Gastrocnemius medialis (tissue), 4 donors: Measurements from ENCODE around the gene DEFB124. TPM values are rescaled to one million over a fixed set of nuclear protein-coding genes. Genes with fewer than 3 reads are reported as not detected.
"Not testable (repeated sequence)": the region's sequence is repeated elsewhere in the genome, so short reads cannot be mapped to it uniquely, and the experiment has no call there.

Source experiments
- ATAC-seq, 2 donors: fragments of 150-250 bp; one replicate each; pipeline ENCODE4 v1.9.1; 2016
- DNase-seq, 2 donors: peaks; one replicate each; pipeline ENCODE4 v3.0.0-alpha.2; 2019
- H3K27ac ChIP-seq, 4 donors: fragments of 200-600 bp; sonication (generic); 1 replicate in 1 of 4; 2 replicates in 3 of 4; pipeline ENCODE4 v1.5.1; 2016 to 2018; ENCODE audit warnings: mild to moderate bottlenecking in 2 of 4, moderate library complexity in 1 of 4
- H3K27me3 ChIP-seq, 3 donors: fragments of 200-600 bp; sonication (generic) in 2 of 3; 1 replicate in 1 of 3; 2 replicates in 2 of 3; pipeline versions ENCODE4 v1.5.1 to v1.6.0; 2016 to 2019; ENCODE audit warnings: mild to moderate bottlenecking in 1 of 3, moderate library complexity in 1 of 3
- H3K36me3 ChIP-seq, 2 donors: fragments of 200-600 bp; sonication (generic) in 1 of 2; one replicate each; pipeline ENCODE4 v1.5.1; 2017 to 2018
- H3K4me1 ChIP-seq, 2 donors: fragments of 200-600 bp; sonication (generic) in 1 of 2; one replicate each; pipeline ENCODE4 v1.5.1; 2016 to 2017; ENCODE audit warnings: mild to moderate bottlenecking in 2 of 2
- H3K4me3 ChIP-seq, 4 donors: fragments of 200-600 bp; sonication (generic) in 3 of 4; 1 replicate in 1 of 4; 2 replicates in 3 of 4; pipeline ENCODE4 v1.5.1; 2016 to 2019; ENCODE audit warnings: mild to moderate bottlenecking in 2 of 4
- H3K9me3 ChIP-seq, 3 donors: fragments of 200-600 bp; sonication (generic) in 2 of 3; 1 replicate in 1 of 3; 2 replicates in 2 of 3; pipeline ENCODE4 v1.5.1; 2016 to 2019
- CTCF ChIP-seq, 5 experiments: fragments of 450-650 bp in 3 of 5; fragments of 200-600 bp in 2 of 5; sonication (generic) in 2 of 5; IDR thresholded peaks in 4 of 5; conservative IDR thresholded peaks in 1 of 5; 1 replicate in 4 of 5; 2 replicates in 1 of 5; pipeline ENCODE4 v1.5.1; 2016 to 2019; ENCODE audit warnings: antibody characterized with exemption in 5 of 5, mild to moderate bottlenecking in 3 of 5, moderate library complexity in 3 of 5
- POLR2A ChIP-seq, 2 donors: fragments of 450-650 bp; IDR thresholded peaks; one replicate each; pipeline ENCODE4 v1.6.1; 2017; ENCODE audit warnings: antibody characterized with exemption in 2 of 2, mild to moderate bottlenecking in 2 of 2, moderate library complexity in 2 of 2
- in situ Hi-C, 4 donors: fragments of 200-750 bp; cut with MboI; loops; one replicate each; pipeline versions ENCODE4 v1.15.0 to v1.8.0; 2017; ENCODE audit warnings: low sequenced_read_pairs in 4 of 4
- intact Hi-C: fragments of 100-400 bp; cut with DNase I; formaldehyde crosslinking; loops from one replicate; pipeline ENCODE4 v1.15.1; 2023; ENCODE audit warnings: low total_unique reads
- total RNA-seq, 4 donors: library from RNA; depleted of rRNA; stranded (reverse); fragments of >200 nt; gene quantifications; one replicate each; pipeline versions ENCODE4 v1.1.0 to v1.2.3, GENCODE V29; 2016

Gene DEFB124
- not detected for total RNA-seq

GRCh38 chr20:31474758-31475427 lies at the start of gene DEFB124, which contains the start of gene REM1:
DEFB124 (minus strand) TSS chr20:31475127; CDS start chr20:31473013, 2,114 bp downstream.
REM1 (plus strand) TSS chr20:31475288; CDS start chr20:31476446, 1,158 bp downstream.
- in situ Hi-C loops = no loop called here
- Histone ChIP-seq H3K4me1 (peaks cover 0 to 11% of the 10 kb centered on the region in 2 donors), H3K9me3 (no peaks in the 10 kb centered on the region), H3K36me3 (no peaks in the 10 kb centered on the region), H3K27ac (peak within 1 kb of the TSS; percentile 63 to 75 (median 74)), H3K27me3 (peaks cover 18 to 27% (median 19%) of the 10 kb centered on the region in 3 donors), H3K4me3 (peak within 1 kb of the TSS; percentile 47 to 55 (median 50))
- no peak for ATAC-seq
- intact Hi-C loops = no loop called here
- TF ChIP-seq CTCF (IDR thresholded peaks at IDR 0.05 in 4 of 5, conservative IDR thresholded peaks at IDR 0.05 in 1 of 5) (no peak), POLR2A (IDR thresholded peaks at IDR 0.05) (no peak)
- DNase-seq = no peak

- peak overlapping the region; percentile 69 to 91 (median 84) for H3K27ac ChIP-seq
- intact Hi-C loops = loop anchor here (5.0 kb wide), 1 partner anchor 34 kb away; no protein-coding TSS in a partner anchor
- peaks cover 3 to 25% of the 10 kb centered on the region in 2 donors for H3K36me3 ChIP-seq
- no peaks in the 10 kb centered on the region for H3K27me3 ChIP-seq
- H3K9me3 ChIP-seq = no peaks in the 10 kb centered on the region
- no peak for ATAC-seq
- TF ChIP-seq POLR2A (IDR thresholded peaks at IDR 0.05) = no peak
- no peak for TF ChIP-seq CTCF (IDR thresholded peaks at IDR 0.05 in 4 of 5, conservative IDR thresholded peaks at IDR 0.05 in 1 of 5)
- no peak for DNase-seq
- no peak overlapping the region for H3K4me3 ChIP-seq
- H3K4me1 ChIP-seq = peaks cover 9 to 21% of the 10 kb centered on the region in 2 donors
- in situ Hi-C loops = no loop called here
Observed at GRCh38 chr20:31523361-31524283, 48.7 kb upstream of the DEFB124 start.

- Histone ChIP-seq H3K36me3 (peaks cover 0 to 16% of the 10 kb centered on the region in 2 donors), H3K4me1 (peaks cover 9 to 21% of the 10 kb centered on the region in 2 donors), H3K9me3 (no peaks in the 10 kb centered on the region), H3K27me3 (no peaks in the 10 kb centered on the region), H3K27ac (peak overlapping the region; percentile 69 to 91 (median 84)), H3K4me3 (no peak overlapping the region)
- DNase-seq (no peak), ATAC-seq (peak in 1 of 2 donors; percentile 29)
- intact Hi-C loops (loop anchor here (5.0 kb wide), 1 partner anchor 35 kb away; no protein-coding TSS in a partner anchor), in situ Hi-C loops (no loop called here)
- no peak for TF ChIP-seq POLR2A (IDR thresholded peaks at IDR 0.05)
- no peak for TF ChIP-seq CTCF (IDR thresholded peaks at IDR 0.05 in 4 of 5, conservative IDR thresholded peaks at IDR 0.05 in 1 of 5)
Observed at GRCh38 chr20:31522731-31523130, 47.8 kb upstream of the DEFB124 start.

GRCh38 chr20:31521267-31521666 lies 46.3 kb upstream of the DEFB124 start:
- H3K27me3 ChIP-seq, H3K4me3 ChIP-seq, H3K36me3 ChIP-seq, H3K9me3 ChIP-seq, in situ Hi-C loops: not testable (repeated sequence)
- intact Hi-C loops = loop anchor here (5.0 kb wide), 1 partner anchor 36 kb away; no protein-coding TSS in a partner anchor
- peak overlapping the region; percentile 69 to 91 (median 84) for H3K27ac ChIP-seq
- ATAC-seq (peak; percentile 33 to 65), DNase-seq (peak in 1 of 2 donors; percentile 76)
- TF ChIP-seq POLR2A (IDR thresholded peaks at IDR 0.05) = peak in 1 of 2 donors; percentile 16
- peaks cover 24 to 33% of the 10 kb centered on the region in 2 donors for H3K4me1 ChIP-seq
